ENCODE results near the gene IL1A.

The IL1A gene

GRCh38 chr2:112777036-112777435 lies 7.3 kb downstream of the IL1A start:
- H3K36me3 ChIP-seq (ENCODE audit: control insufficient read depth, insufficient read depth, low read length), result no peaks in the 10 kb centered on the region; the same call in 1 of the 2 replicates
- TF ChIP-seq, protein P1, sequence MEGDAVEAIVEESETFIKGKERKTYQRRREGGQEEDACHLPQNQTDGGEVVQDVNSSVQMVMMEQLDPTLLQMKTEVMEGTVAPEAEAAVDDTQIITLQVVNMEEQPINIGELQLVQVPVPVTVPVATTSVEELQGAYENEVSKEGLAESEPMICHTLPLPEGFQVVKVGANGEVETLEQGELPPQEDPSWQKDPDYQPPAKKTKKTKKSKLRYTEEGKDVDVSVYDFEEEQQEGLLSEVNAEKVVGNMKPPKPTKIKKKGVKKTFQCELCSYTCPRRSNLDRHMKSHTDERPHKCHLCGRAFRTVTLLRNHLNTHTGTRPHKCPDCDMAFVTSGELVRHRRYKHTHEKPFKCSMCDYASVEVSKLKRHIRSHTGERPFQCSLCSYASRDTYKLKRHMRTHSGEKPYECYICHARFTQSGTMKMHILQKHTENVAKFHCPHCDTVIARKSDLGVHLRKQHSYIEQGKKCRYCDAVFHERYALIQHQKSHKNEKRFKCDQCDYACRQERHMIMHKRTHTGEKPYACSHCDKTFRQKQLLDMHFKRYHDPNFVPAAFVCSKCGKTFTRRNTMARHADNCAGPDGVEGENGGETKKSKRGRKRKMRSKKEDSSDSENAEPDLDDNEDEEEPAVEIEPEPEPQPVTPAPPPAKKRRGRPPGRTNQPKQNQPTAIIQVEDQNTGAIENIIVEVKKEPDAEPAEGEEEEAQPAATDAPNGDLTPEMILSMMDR (IDR thresholded peaks at IDR 0.05; ENCODE audit: insufficient read depth, low read length, poor library complexity, severe bottlenecking), result no peak
- DNase-seq (ENCODE audit: extremely low read depth, insufficient read length), result no peak
- no peak overlapping the region for H3K4me3 ChIP-seq (replicated peaks; ENCODE audit: low read depth, low read length)
- H3K27me3 ChIP-seq (replicated peaks; ENCODE audit: control insufficient read depth, insufficient read depth, low read length), result no peaks in the 10 kb centered on the region

GRCh38 chr2:112776113-112776512 lies 8.2 kb downstream of the IL1A start:
- no peaks in the 10 kb centered on the region; the same call in 1 of the 2 replicates for H3K36me3 ChIP-seq (ENCODE audit: control insufficient read depth, insufficient read depth, low read length)
- TF ChIP-seq, protein P1 (IDR thresholded peaks at IDR 0.05; ENCODE audit: insufficient read depth, low read length, poor library complexity, severe bottlenecking), result no peak

DNA sequence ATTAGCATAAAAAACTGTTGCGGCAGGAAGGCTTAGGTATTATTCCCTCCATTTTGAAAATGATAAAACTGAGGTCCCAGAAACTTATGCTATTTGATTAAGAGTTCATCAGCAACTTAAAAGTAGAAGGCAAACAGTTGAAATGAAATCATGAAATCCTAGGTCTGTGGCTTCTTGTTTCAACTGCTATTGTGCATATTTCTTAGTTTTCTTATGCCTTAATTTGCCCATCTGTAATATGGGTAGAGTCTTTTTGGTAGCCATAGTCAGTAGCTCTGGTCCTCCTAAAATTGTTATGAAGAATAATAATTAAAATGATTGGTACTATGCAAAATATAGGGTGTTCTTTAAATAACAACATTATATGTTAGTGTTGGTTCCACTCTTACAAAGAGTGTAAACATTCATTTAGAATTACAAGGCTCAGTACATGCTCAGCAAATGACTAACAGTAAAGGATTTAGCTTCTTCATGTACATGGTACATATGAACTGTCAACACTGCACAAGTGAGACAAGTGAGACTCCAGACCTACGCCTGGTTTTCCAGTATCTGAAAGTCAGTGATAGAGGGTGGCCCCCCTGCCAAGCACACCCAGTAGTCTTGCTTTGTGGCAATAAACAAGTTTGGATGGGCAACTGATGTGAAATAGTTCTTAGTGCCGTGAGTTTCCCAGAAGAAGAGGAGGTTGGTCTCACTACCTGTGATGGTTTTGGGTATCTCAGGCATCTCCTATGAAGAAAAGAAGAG lies 9.6 kb downstream of the IL1A start:
- Histone ChIP-seq H3K4me3 (replicated peaks; ENCODE audit: low read depth, low read length) (no peak overlapping the region), H3K27me3 (replicated peaks; ENCODE audit: control insufficient read depth, insufficient read depth, low read length) (no peaks in the 10 kb centered on the region), H3K36me3 (ENCODE audit: control insufficient read depth, insufficient read depth, low read length) (no peaks in the 10 kb centered on the region; the same call in 1 of the 2 replicates)
- DNase-seq (ENCODE audit: extremely low read depth, insufficient read length), result no peak
- TF ChIP-seq, protein P1 (IDR thresholded peaks at IDR 0.05; ENCODE audit: insufficient read depth, low read length, poor library complexity, severe bottlenecking), result no peak

More at GRCh38 chr2:112776113-112776512, 8.2 kb downstream of the IL1A start:
- no peaks in the 10 kb centered on the region for H3K27me3 ChIP-seq (replicated peaks; ENCODE audit: control insufficient read depth, insufficient read depth, low read length)
- H3K4me3 ChIP-seq (replicated peaks; ENCODE audit: low read depth, low read length), result no peak overlapping the region
- no peak for DNase-seq (ENCODE audit: extremely low read depth, insufficient read length)

DNA sequence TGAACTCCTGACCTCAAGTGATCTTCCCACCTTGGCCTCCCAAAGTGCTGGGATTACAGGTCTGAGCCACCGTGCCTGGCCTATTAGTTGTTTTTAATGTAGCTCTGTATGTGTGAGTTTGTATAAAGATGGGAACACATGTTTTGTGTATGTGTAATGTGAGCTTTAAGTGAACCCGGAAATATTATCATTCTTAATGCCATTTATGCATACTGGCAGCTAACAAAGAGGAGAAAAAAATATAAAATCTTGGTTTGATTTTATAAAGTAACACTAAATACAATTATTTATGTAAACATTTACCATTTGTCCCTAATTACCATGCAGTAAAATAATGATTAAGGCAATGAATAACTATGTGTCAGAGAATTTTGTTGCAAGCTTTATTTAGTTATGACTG lies 10.7 kb downstream of the IL1A start:
- no peak for DNase-seq (ENCODE audit: extremely low read depth, insufficient read length)
- H3K27me3 ChIP-seq (replicated peaks; ENCODE audit: control insufficient read depth, insufficient read depth, low read length), result no peaks in the 10 kb centered on the region
- no peaks in the 10 kb centered on the region; the same call in 1 of the 2 replicates for H3K36me3 ChIP-seq (ENCODE audit: control insufficient read depth, insufficient read depth, low read length)
- no peak overlapping the region for H3K4me3 ChIP-seq (replicated peaks; ENCODE audit: low read depth, low read length)
- TF ChIP-seq, protein P1 (IDR thresholded peaks at IDR 0.05; ENCODE audit: insufficient read depth, low read length, poor library complexity, severe bottlenecking), result no peak

DNA sequence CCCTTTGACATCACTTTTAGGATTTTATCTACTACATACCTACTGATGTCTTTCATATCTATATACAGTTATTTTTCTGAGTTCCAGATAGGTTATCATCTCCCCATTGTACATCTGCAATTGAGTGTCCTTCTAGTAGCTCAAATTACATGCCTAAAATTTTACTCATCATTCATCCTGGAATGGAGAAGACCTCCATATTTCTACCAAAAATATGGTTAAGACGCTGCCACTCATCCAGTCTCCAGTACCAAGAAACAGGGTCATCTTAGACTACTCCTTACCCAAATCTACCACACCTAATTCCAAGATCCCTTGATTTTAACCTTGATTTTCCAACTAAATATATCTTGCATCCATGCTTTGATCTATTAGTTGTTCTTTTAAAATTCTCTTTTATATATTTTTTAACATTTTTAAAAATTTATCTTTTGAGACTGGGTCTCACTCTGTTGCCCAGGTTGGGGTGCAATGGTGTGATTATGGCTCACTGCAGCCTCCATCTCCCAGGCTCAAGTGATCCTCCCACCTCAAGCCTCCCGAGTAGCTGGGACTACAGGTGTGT lies 11.3 kb downstream of the IL1A start:
- TF ChIP-seq, protein P1 (IDR thresholded peaks at IDR 0.05; ENCODE audit: insufficient read depth, low read length, poor library complexity, severe bottlenecking), result no peak
- Histone ChIP-seq H3K36me3 (ENCODE audit: control insufficient read depth, insufficient read depth, low read length) (no peaks in the 10 kb centered on the region; the same call in 1 of the 2 replicates), H3K4me3 (replicated peaks; ENCODE audit: low read depth, low read length) (no peak overlapping the region), H3K27me3 (replicated peaks; ENCODE audit: control insufficient read depth, insufficient read depth, low read length) (no peaks in the 10 kb centered on the region)
- DNase-seq (ENCODE audit: extremely low read depth, insufficient read length), result no peak

Data from GM06990 (cell line).